ENCODE results near the gene PLXNA1.
A peak's percentile ranks its signal among the peaks of the same experiment; 100 is the strongest.

The PLXNA1 gene

DNA sequence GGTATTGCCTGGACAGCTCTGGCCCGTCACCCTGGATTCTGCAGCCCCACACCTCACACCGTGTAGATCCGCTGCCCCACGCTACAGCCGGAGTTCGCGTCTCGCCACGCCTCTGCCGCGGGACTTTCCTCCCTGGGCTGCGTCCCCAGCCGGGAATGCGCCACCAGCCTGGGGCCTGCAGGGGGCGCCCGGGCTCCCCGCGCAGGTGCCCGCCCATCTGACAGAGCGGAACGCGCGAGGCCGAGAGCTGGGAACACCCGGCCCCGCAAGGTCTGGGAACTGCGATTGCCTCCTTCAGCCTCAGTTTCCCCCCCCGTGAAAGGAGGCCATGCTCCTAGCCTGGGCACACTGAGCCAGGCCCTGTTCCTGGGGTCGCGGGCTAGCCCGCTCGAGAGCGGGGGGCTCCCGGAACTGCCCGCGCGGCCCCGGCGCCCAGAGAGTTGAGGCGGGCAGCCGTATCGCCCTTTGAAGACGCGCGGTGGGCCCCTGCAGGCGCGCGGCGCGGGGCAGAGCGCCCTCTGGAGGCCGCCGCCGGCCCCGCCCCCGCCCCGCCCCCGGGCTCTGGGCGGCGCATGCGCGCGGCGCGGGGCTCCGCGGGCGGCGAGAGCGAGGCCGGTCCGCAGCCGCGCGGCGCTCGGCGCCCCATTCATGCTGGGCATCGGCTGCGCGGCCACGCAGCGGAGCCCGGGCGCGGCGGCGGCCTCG is at the start of gene PLXNA1:
PLXNA1 (plus strand) TSS at position 645 of the 705 bp plus-strand sequence. CDS start 5,479 bp downstream, outside the sequence.
- peak; percentile 99 for DNase-seq (ENCODE audit: low spot score)

DNA sequence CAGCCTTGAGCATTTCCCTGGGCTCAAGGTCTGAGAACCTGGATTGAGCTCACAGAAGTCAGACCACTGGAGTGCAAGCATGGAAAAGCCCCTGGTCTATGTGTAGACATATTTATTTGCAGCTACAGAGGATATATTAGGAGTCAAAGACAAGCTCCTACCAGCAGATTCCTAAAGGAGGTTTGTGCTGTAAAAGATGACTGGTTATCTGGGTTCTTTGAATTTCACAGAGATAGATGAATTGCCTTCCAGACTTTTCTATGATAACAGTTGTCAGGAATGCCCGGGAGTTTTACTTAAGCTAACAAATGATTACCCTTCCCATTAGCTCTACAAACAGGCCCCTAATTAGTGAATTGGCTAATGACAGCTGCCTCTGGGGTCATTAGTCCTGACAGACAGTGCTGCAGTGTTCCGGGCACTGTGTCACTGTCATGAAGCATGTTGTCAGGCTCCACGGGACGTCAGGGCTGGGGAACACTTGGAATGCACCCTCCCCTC is 48.8 kb upstream of the PLXNA1 start:
- DNase-seq (ENCODE audit: low spot score) = no peak

DNA sequence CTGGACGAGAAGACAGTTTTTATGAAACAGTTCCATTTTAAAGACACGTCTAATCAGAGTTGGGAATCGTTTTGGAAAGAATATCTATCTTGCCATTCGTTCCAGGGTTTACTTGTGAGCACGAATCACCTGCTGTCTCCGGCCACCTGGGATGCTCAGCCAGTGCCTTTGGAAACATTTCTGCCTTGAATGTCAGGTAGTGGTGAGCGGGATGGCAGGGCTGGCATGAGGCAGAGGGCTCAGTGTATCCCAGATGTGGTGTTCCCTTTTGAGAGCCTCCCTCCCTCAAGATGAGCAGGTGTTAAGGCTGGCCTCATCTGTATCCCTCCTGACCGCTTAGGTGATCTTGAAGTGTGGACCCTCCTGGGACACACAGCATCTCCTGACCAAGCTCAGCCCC is 47.9 kb upstream of the PLXNA1 start:
- DNase-seq (ENCODE audit: low spot score) = no peak

DNA sequence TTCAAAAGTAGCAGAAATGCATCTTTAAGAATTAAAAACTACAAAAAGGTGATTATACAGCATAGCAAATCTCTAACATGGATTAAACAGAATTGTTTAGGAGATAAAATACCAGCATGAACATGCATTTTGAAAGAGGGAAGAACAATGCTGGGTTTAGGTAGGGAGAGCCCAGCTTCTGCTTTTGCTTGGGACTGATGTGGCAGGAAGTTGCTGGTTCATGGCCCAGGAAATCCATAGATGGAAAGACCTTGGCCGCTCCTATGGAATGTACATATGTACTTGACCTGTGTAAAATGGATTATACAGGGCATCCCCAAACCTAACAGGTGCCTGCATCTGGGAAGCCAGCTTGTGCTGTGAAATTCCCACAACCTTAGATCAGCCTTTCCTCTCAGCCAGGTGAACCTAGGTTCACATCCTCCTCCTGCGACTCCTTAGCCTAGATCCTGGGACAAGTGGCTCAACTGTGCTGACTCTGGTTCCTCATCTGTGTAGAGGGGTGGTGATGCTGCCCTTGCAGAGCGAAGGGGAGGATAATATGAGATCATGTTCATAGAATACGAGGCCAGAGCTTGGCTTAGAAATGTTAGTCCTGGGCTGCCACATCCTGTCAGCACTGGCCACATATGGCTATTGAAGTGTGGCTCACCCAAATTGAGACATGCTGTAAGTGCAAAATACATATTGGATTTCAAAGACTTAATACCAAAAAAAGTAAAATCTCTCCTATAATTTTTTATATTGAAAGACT is 47.0 kb upstream of the PLXNA1 start:
- no peak for DNase-seq (ENCODE audit: low spot score)

DNA sequence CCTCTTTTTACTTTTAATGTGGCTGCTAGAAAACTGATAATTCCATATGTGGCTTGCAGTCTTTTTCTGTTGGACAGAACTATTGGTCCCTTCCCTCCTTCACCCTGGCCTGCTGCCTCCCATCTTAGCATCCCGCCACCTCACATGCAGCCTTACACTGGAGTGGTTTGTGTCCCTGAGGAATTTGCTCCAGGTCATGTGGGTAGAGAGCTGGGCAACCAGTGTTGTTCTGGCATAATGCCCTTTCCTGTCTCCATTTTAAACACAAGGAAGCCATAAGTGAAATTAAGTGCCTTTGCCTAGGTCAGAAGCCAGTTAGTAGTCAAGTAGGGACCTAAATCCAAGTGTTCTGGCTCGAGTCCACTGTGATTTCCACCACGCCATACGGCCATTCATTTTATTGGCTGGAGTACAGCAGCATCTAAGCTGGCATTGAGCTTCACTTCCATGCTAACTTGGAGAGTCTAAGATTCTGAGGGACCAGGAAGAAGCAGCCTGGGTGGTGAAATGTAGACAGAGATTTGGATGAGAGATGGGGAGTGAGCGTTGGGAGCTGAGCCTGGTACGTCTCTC is 46.0 kb upstream of the PLXNA1 start:
- DNase-seq (ENCODE audit: low spot score) = no peak

DNA sequence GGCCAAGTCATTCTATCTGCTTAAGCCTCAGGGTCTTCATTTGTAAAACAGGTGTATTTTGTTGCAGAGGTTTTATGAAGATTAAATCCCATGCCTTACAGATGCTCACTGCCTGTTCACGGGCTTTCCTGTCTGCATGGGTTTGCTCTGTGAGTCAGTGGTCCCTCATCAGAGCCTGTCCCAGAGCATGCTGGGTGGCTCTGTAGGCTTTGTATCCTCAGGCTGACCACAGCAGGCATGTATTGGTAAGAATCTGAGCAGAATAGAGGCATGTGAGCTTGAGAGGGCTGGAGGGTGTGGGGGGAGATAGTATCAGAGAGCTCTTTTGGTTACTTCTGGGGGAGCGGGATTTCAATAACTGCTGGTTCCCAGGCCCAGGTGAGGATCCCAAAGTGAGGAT is 45.4 kb upstream of the PLXNA1 start:
- no peak for DNase-seq (ENCODE audit: low spot score)

DNA sequence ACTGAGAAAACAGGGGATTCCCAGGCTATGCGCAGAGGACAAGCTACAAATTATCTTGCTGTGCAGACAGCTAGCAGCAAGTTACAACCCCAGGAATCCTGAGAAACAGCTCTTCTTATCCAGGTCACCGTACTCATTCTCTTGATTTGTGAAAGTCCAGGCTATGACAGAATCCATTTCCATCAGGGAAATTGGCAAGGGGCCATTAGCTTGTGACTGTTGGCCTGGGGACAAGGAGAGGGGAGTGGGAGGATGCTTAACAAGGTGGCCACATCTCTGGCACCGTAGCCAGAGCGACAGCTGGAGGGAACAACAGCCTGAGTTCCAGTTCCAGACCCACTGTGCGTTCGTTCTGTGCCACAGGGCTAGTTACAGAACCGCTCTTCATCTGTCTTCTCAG is 44.9 kb upstream of the PLXNA1 start:
- no peak for DNase-seq (ENCODE audit: low spot score)

DNA sequence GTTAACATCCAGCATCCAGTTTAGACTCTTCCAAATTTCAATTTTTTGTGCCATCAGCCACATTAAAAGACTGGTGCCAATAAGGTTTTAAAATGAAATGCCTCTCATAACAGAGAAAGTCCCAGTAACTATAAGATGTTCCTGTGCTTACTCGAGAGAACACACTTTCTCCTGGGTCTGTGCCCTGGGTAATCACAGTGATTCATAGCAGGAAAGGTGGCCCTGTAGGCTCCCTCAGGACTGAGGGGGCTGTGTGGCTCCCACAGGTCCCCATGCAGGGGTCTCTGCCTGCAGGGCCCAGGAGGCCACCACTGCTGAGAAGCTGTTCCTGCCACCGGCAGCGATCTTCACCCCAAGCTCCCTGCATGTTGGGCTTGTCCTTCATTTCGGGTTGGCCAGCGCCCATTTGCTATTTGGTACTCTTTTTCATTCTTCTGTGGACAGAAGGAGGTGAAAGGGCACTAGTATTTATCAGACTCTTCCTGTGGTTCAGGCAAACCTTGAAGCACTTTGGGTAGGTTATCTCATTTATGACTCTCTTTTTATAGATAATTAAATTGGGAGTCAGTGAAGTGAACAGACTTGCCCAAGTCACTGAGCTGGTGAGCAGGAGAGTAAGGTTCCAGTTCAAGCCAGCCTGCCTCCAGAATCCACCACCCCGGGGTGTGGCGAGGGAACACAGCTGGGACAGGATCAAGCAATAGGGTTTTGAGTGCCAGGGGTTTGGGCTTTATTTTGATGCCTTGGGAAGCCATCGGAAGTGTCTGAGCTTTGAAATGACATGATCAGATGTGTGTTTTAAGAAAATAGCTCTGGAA is 44.2 kb upstream of the PLXNA1 start:
- no peak for DNase-seq (ENCODE audit: low spot score)

DNA sequence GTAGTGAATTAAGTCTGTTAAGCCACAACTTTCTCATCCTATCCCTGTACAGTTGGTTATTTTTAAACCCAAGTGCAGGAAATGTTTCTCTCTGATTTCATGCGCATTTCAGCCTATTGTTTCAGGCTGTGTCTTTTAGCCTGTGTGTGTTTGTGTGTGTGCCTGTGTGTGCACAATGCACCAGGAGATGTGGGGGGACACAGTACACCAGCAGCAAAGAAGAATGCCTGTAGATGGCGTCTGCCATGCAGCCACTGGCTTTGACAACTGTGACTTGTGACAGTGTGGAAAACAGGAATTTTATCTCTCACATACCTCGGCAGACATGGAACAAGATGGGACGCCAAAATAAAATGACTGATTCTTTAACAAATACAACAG is 43.6 kb upstream of the PLXNA1 start:
- DNase-seq (ENCODE audit: low spot score) = no peak

DNA sequence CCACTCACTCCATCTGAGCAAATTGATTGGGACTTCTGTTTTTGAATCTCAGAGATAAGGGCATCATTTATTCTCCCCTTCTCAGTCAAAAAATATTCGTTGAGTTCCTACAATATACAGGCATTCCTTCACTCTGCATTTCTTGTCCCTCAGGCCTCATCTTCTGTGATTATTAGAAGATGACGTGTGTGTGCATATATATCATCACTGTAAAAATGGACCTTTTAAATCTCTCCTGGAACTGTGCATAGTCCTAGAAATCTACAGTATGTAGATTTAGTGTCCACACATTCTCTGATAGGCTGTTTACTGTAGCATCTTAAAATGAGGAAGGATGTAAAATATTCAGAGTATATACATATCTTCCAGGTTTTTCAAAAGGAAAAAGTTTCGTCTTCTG is 43.2 kb upstream of the PLXNA1 start:
- no peak for DNase-seq (ENCODE audit: low spot score)

DNA sequence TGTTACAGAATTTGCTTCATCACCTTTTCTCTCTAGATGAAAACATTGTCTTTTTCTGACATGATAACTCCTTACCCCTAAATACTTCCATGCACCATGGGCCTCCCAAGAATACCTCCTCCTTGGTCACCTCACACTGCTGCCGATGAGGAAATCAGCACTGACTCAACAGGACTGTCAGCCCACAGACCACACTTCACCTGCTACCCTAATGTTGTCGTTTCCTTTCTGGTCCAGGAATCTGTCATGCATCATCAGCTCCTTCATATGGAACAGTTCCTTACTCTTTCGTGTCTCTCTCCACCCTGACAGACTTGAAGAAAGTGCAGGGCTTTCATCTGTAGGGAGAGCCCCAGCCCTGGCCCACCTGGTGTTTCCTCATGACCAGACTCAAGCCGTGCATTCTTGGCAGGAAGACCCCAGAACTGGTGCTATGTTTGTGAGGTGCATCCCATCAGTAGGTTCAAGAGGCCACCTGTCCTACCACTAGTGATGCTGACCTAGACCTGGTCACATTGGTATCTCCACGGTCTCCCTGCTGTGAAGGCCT is 41.1 kb upstream of the PLXNA1 start:
- DNase-seq (ENCODE audit: low spot score) = no peak

DNA sequence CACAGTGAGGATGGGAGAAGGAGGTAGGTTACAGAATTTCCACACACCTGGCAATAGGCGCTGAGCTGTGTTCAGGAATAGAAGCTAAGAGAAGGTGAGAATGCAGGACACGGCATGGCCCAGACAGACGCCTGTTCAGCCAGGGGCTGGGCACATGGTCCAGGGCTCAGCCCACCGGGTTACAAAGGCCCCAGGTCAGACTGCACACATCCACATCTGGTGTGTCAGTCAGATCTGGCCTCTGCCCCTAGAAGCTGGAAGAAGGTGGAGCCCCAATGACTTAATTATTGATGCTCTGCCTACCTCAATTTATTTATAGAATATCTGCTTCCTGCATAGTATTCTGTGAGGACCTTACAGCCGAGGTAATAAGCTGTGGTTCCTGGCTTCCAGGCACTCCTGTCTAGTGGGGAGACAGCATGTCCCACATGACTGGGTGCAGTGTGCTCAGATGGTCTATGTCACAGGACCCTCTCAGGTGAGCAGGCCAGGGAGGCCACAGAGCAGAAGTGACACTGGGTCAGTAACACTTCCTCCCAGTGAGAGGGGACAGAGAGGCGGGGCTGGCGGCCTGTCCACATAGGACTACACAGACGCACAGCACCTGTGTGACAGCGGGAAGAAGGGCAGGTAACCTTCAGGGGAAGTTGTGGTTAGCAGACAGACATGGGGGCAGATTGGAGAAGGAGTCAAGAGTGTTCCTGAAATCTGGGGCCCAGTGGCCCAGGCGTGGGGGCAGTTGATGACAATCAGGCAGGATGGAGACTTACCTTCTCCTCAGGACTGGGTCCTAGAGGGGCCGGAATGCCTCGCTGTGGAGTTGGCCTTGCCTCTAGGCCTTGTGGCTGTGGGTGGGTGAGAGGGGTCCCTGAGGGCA is 38.6 kb upstream of the PLXNA1 start:
- no peak for DNase-seq (ENCODE audit: low spot score)

DNA sequence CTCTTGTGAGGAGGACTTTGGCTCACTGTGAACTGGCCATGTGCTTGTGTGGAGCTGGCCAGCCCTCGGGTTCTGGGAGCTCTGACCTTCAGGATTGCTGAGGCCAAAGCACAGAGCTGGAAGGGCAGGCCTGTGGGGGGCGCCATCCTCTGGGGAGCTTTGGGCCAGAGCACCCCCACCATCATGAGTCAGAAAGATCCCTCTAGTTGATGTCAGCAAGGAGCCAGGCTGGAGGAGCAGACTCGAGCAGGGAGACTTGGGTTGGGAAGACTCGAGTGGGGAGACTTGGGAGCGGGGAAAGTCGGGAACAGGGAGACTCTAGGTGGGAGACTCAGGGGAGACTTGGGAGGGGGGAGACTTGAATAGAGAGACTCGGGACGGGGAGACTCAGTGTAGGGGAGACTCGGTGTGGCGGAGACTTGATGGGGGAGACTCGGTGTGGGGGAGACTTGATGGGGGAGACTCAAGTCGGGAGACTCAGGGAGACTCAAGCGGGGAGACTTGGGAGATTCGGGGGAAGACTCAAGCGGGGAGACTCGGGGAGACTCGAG is 37.7 kb upstream of the PLXNA1 start:
- DNase-seq (ENCODE audit: low spot score) = no peak

DNA sequence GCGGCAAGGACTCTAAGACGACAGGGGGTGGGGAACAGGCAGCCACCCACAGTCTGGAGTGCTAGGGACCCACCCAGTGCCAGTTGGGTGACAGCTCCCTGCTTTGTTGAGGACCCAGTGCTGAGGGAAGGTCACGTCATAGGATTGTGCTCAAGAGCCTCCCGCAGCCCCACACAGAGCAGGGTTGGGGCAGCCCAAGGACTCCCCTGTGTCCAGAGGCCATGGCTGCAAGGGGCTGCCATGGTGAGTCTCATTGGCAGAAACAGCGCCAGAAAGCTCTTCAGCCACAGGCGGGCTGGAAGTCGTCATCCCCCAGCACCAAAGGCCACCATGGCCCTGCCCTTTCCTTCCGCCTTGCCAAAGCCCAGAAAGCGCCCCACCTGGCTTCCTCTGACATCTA is 37.0 kb upstream of the PLXNA1 start:
- DNase-seq (ENCODE audit: low spot score) = no peak

DNA sequence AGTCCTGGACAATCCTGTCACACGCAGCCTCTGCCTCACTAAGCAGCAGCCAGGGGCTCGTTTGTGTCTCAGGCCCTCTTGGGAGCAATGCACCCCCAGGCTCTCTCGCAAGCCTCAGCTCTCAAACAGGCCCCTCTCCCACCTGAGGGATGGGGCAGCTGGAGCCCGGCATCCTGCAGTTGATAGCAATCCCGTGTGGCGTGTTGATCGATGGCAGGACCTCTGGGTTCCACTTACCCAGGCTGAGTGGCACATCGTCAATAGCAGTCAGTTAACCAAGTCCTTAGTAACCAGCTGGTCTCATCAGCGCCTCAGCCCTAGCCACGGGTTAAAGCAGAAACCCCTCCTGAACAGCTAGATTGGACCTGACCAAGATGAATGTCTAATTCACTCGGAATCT is 36.5 kb upstream of the PLXNA1 start:
- DNase-seq (ENCODE audit: low spot score) = no peak

DNA sequence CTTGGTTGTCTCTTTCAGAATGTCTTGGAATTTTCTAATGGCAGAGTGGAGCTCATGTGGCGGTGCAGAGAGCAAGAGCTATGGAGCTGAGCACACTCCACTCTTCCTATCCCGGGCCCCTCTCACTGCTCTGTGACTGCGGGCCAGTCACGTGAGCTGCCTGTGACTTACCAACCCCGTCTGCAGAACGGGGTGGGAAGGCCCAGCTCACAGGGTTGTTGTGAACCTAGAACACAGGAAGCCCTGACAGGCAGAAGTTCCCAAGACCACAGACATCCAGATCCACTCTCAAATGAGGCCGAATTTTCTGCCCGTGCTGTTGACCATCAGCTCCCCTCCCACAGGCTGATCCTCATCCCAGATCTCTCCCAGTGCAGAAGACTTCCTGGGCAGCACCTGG is 35.5 kb upstream of the PLXNA1 start:
- DNase-seq (ENCODE audit: low spot score) = no peak

DNA sequence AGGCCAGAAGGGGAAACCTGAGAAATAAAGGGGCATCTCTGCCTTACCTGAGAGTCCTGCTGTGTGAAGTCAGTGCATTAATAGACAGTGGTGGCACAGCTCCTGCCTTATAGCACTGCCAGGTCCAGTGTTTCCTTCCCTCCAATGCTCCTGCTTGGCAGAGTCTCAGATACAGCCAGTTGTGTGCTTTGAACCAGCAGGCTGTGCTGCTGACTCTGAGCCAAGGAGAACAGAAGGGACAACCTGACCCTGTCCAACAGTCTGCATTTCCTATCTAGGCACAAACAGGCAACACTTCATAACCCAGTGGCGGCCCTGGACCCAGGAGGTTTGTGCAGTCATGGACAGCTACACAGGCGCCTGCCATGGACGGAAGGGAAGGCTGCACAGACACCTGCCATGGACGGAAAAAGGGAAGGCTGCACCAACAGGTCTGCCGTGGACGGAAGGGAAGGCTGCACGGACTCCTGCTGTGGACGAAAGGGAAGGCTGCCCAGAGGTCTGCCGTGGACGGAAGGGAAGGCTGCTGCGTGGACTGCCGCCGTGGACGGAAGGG is 33.9 kb upstream of the PLXNA1 start:
- no peak for DNase-seq (ENCODE audit: low spot score)

DNA sequence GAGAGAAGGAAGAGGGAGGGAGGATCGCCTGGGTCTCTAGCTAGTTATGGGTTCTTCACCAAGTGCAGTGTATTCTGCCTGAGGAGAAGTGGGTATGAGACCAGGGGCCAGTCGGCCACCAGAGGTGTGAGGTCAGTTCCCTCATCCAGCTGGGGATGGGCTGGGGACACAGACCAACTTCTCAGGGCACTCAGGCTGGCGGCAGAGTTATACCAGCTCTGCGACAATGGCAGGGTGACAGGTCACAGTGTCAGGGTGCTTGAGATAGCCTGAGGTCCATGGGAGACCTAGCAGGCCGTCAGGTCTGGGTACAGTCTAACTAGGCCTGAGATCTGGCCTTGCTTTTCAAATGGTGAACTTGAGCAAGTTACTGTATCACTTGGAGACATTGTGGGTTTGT is 31.4 kb upstream of the PLXNA1 start:
- DNase-seq (ENCODE audit: low spot score) = no peak

DNA sequence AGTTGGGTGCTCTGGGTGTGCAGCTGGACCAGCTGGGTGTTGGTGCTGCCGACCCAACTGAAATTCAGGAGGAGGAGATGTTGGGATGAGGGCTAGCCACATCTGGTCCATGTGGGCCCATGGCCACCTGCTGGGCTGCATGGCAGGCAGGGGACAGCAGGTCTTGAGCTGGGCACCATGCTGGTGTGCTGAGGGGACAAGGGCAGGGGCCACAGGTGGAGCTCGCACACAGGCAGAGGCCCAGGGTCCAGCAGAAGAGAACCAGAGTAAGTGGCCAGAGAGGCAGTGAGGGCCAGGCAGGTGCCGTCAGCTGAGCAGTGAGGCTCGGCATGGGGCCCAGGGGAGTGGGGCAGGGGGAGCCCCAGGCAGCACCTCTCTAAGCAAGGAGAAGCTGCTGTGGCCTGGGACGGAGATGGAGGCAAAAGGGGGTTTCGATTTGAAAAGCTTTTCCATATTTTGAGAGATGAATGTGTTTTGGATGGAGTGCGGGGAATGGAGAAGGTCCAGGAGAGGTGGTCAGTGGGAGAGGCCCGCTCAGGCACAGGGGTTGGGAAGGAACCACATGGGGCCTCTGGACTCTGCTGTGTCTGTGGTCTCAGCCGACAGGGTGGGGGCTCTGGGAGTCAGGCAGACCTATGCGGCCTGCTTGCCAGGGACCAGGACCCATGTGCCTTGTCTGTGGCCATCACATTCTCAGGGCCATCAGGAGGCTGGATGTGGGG is 30.5 kb upstream of the PLXNA1 start:
- no peak for DNase-seq (ENCODE audit: low spot score)

Measured in D341Med (cell line).